Transverse colon (tissue), 4 donors: ENCODE measurements around the gene PDIA2.

Experiments
- CTCF ChIP-seq, 5 experiments: fragments of 200-600 bp in 3 of 5; fragments of 450-650 bp in 2 of 5; sonication (generic) in 3 of 5; IDR thresholded peaks; 1 replicate in 2 of 5; 2 replicates in 3 of 5; pipeline ENCODE4 v1.5.1; 2016 to 2017; ENCODE audit warnings: antibody characterized with exemption in 5 of 5, inconsistent platforms in 3 of 5, mild to moderate bottlenecking in 2 of 5, moderate library complexity in 1 of 5
- POLR2A ChIP-seq: fragments of 450-650 bp; IDR thresholded peaks from one replicate; pipeline ENCODE4 v1.6.1; 2016; ENCODE audit warnings: antibody characterized with exemption, mild to moderate bottlenecking, moderate library complexity
- POLR2AphosphoS5 ChIP-seq, 3 donors: sonication (generic); formaldehyde crosslinking; IDR thresholded peaks; one replicate each; pipeline ENCODE4 v1.6.1; 2016; ENCODE audit warnings: antibody characterized with exemption in 3 of 3

- no peak for TF ChIP-seq CTCF (IDR thresholded peaks at IDR 0.05)
- TF ChIP-seq POLR2A = no peak
- TF ChIP-seq POLR2AphosphoS5 (IDR thresholded peaks at IDR 0.05) = no peak
Measured at GRCh38 chr16:239948-240277, 43.1 kb upstream of the PDIA2 start.
